Muscle layer of colon (tissue), 2 donors: ENCODE data around the gene TAF4.
"Not testable (repeated sequence)": the region's sequence is repeated elsewhere in the genome, so short reads cannot be mapped to it uniquely, and the experiment has no call there.

Experiments
- H3K27ac ChIP-seq: one replicate; pipeline ENCODE4 v1.7.0; 2013; ENCODE audit warnings: low read depth, mild to moderate bottlenecking, low read length, moderate library complexity
- H3K27me3 ChIP-seq, 2 donors: one replicate each; pipeline ENCODE4 v1.7.0; 2013; ENCODE audit warnings: low read length in 2 of 2, mild to moderate bottlenecking in 2 of 2; ENCODE audit not compliant: insufficient read depth in 2 of 2, control insufficient read depth in 1 of 2
- H3K36me3 ChIP-seq: one replicate; pipeline ENCODE4 v1.7.0; 2013; ENCODE audit warnings: mild to moderate bottlenecking, low read length; ENCODE audit not compliant: insufficient read depth
- H3K4me1 ChIP-seq: one replicate; pipeline ENCODE4 v1.7.0; 2013; ENCODE audit warnings: mild to moderate bottlenecking, low read length; ENCODE audit not compliant: insufficient read depth
- H3K4me3 ChIP-seq, 2 donors: one replicate each; pipeline ENCODE4 v1.7.0; 2013; ENCODE audit warnings: low read length in 2 of 2, low read depth in 1 of 2, mild to moderate bottlenecking in 1 of 2, moderate library complexity in 1 of 2
- H3K9ac ChIP-seq: one replicate; pipeline ENCODE4 v1.7.0; 2013; ENCODE audit warnings: low read length
- H3K9me3 ChIP-seq: one replicate; pipeline ENCODE4 v1.7.0; 2013; ENCODE audit warnings: mild to moderate bottlenecking, low read length
- donor health status: abdominal sarcoma.
- donor health status: Adenocarcinoma of cecum.

Gene TAF4

GRCh38 chr20:61948586-61949362 is 116.9 kb downstream of the TAF4 start:
- no peaks in the 10 kb centered on the region for H3K36me3 ChIP-seq
- H3K9me3 ChIP-seq, result no peaks in the 10 kb centered on the region
- H3K4me3 ChIP-seq, result no peak overlapping the region
- H3K27me3 ChIP-seq, result peaks cover 4 to 8% of the 10 kb centered on the region in 2 donors
- no peaks in the 10 kb centered on the region for H3K4me1 ChIP-seq
- no peak overlapping the region for H3K9ac ChIP-seq
- no peak overlapping the region for H3K27ac ChIP-seq

GRCh38 chr20:61948056-61948455 is 117.6 kb downstream of the TAF4 start:
- not testable (repeated sequence) for H3K9ac ChIP-seq, H3K27ac ChIP-seq, H3K27me3 ChIP-seq, H3K4me3 ChIP-seq, H3K4me1 ChIP-seq, H3K9me3 ChIP-seq, H3K36me3 ChIP-seq

GRCh38 chr20:61945495-61945894 is 120.2 kb downstream of the TAF4 start:
- not testable (repeated sequence) for H3K27me3 ChIP-seq, H3K27ac ChIP-seq, H3K36me3 ChIP-seq, H3K4me1 ChIP-seq, H3K4me3 ChIP-seq, H3K9ac ChIP-seq, H3K9me3 ChIP-seq

GRCh38 chr20:61944967-61945366 is 120.7 kb downstream of the TAF4 start:
- not testable (repeated sequence) for H3K9ac ChIP-seq, H3K27ac ChIP-seq, H3K27me3 ChIP-seq, H3K9me3 ChIP-seq, H3K36me3 ChIP-seq, H3K4me1 ChIP-seq, H3K4me3 ChIP-seq

GRCh38 chr20:61942526-61942925 is 123.2 kb downstream of the TAF4 start:
- H3K27me3 ChIP-seq, result peaks cover 0 to 3% of the 10 kb centered on the region in 2 donors
- no peaks in the 10 kb centered on the region for H3K4me1 ChIP-seq
- no peaks in the 10 kb centered on the region for H3K9me3 ChIP-seq
- no peak overlapping the region for H3K4me3 ChIP-seq
- H3K36me3 ChIP-seq, result no peaks in the 10 kb centered on the region
- no peak overlapping the region for H3K9ac ChIP-seq
- no peak overlapping the region for H3K27ac ChIP-seq

- Histone ChIP-seq H3K9ac (no peak overlapping the region), H3K27me3 (peaks cover 0 to 3% of the 10 kb centered on the region in 2 donors), H3K4me3 (no peak overlapping the region), H3K27ac (no peak overlapping the region), H3K9me3 (no peaks in the 10 kb centered on the region), H3K4me1 (no peaks in the 10 kb centered on the region), H3K36me3 (no peaks in the 10 kb centered on the region)
These were observed 123.8 kb downstream of the TAF4 start for GRCh38 chr20:61941721-61942405.

GRCh38 chr20:61940976-61941720 is 124.5 kb downstream of the TAF4 start:
- Histone ChIP-seq H3K4me1 (no peaks in the 10 kb centered on the region), H3K4me3 (no peak overlapping the region), H3K36me3 (no peaks in the 10 kb centered on the region), H3K9ac (no peak overlapping the region), H3K27me3 (peaks cover 0 to 3% of the 10 kb centered on the region in 2 donors), H3K9me3 (no peaks in the 10 kb centered on the region), H3K27ac (no peak overlapping the region)

GRCh38 chr20:61940491-61940890 is 125.2 kb downstream of the TAF4 start:
- Histone ChIP-seq H3K4me1 (no peaks in the 10 kb centered on the region), H3K9me3 (no peaks in the 10 kb centered on the region), H3K4me3 (no peak overlapping the region)

GRCh38 chr20:61939691-61940360 is 125.9 kb downstream of the TAF4 start:
- no peak overlapping the region for H3K4me3 ChIP-seq
- peaks cover 0 to 3% of the 10 kb centered on the region in 2 donors for H3K27me3 ChIP-seq
- no peak overlapping the region for H3K27ac ChIP-seq
- H3K4me1 ChIP-seq, result no peaks in the 10 kb centered on the region
- H3K36me3 ChIP-seq, result no peaks in the 10 kb centered on the region
- no peak overlapping the region for H3K9ac ChIP-seq
- no peaks in the 10 kb centered on the region for H3K9me3 ChIP-seq

More at GRCh38 chr20:61940491-61940890, 125.2 kb downstream of the TAF4 start:
- no peaks in the 10 kb centered on the region for H3K36me3 ChIP-seq
- no peak overlapping the region for H3K27ac ChIP-seq
- no peak overlapping the region for H3K9ac ChIP-seq
- peaks cover 0 to 3% of the 10 kb centered on the region in 2 donors for H3K27me3 ChIP-seq

- Histone ChIP-seq H3K36me3 (no peaks in the 10 kb centered on the region), H3K27me3 (peaks cover 0 to 3% of the 10 kb centered on the region in 2 donors), H3K4me3 (no peak overlapping the region), H3K9ac (no peak overlapping the region), H3K4me1 (no peaks in the 10 kb centered on the region), H3K27ac (no peak overlapping the region), H3K9me3 (no peaks in the 10 kb centered on the region)
These were observed 126.6 kb downstream of the TAF4 start for GRCh38 chr20:61938839-61939690.
